Nephron (organoid): ENCODE measurements around the gene SH3BP5L.
"Not testable (repeated sequence)": the region's sequence is repeated elsewhere in the genome, so short reads cannot be mapped to it uniquely, and the experiment has no call there.

Experiments
- H3K27ac Mint-ChIP-seq, 3 experiments: 2 replicates each; pipeline ENCODE4 v1.8.0; 2020; ENCODE audit warnings: mixed read lengths in 3 of 3, mild to moderate bottlenecking in 2 of 3, moderate library complexity in 1 of 3
- H3K27me3 Mint-ChIP-seq: 2 replicates; pipeline ENCODE4 v1.8.0; 2021; ENCODE audit warnings: low read depth, mild to moderate bottlenecking, moderate library complexity, mixed read lengths
- H3K36me3 Mint-ChIP-seq: 2 replicates; pipeline ENCODE4 v1.8.0; 2020; ENCODE audit warnings: low read depth, mixed read lengths
- H3K4me1 Mint-ChIP-seq: 2 replicates; pipeline ENCODE4 v1.8.0; 2020; ENCODE audit warnings: mixed read lengths
- H3K4me3 Mint-ChIP-seq, 3 experiments: 2 replicates each; pipeline ENCODE4 v1.8.0; 2020; ENCODE audit warnings: mild to moderate bottlenecking in 3 of 3, mixed read lengths in 3 of 3, moderate library complexity in 2 of 3
- H3K9me3 Mint-ChIP-seq: 2 replicates; pipeline ENCODE4 v1.8.0; 2020; ENCODE audit warnings: mixed read lengths
- CTCF ChIP-seq, 3 experiments: fragments of 200-600 bp; sonication (generic); IDR thresholded peaks; one replicate each; pipeline ENCODE4 v1.5.0; 2021; ENCODE audit warnings: antibody characterized with exemption in 3 of 3; ENCODE audit not compliant: unreplicated experiment in 3 of 3

Gene SH3BP5L

GRCh38 chr1:248798791-248799190, 26.9 kb downstream of the SH3BP5L start:
- no peaks in the 10 kb centered on the region for H3K4me1 Mint-ChIP-seq
- H3K36me3 Mint-ChIP-seq: no peaks in the 10 kb centered on the region
- H3K27me3 Mint-ChIP-seq: peaks cover 4% of the 10 kb centered on the region
- no peak overlapping the region for H3K27ac Mint-ChIP-seq
- H3K4me3 Mint-ChIP-seq: no peak overlapping the region
- TF ChIP-seq CTCF (IDR thresholded peaks at IDR 0.05; ENCODE audit: unreplicated experiment in 3 of 3): no peak
- peaks cover 13% of the 10 kb centered on the region for H3K9me3 Mint-ChIP-seq

GRCh38 chr1:248794663-248795062, 31.1 kb downstream of the SH3BP5L start:
- H3K9me3 Mint-ChIP-seq: peaks cover 12% of the 10 kb centered on the region
- not testable (repeated sequence) for H3K27me3 Mint-ChIP-seq, H3K27ac Mint-ChIP-seq, H3K36me3 Mint-ChIP-seq, H3K4me3 Mint-ChIP-seq, H3K4me1 Mint-ChIP-seq

- TF ChIP-seq CTCF (IDR thresholded peaks at IDR 0.05; ENCODE audit: unreplicated experiment in 3 of 3): no peak
- peaks cover 12% of the 10 kb centered on the region for H3K9me3 Mint-ChIP-seq
- no peaks in the 10 kb centered on the region for H3K4me1 Mint-ChIP-seq
- H3K27me3 Mint-ChIP-seq: no peaks in the 10 kb centered on the region
- H3K27ac Mint-ChIP-seq: no peak overlapping the region
- H3K4me3 Mint-ChIP-seq: no peak overlapping the region
- H3K36me3 Mint-ChIP-seq: no peaks in the 10 kb centered on the region
Observed at GRCh38 chr1:248793592-248793991, 32.1 kb downstream of the SH3BP5L start.

DNA sequence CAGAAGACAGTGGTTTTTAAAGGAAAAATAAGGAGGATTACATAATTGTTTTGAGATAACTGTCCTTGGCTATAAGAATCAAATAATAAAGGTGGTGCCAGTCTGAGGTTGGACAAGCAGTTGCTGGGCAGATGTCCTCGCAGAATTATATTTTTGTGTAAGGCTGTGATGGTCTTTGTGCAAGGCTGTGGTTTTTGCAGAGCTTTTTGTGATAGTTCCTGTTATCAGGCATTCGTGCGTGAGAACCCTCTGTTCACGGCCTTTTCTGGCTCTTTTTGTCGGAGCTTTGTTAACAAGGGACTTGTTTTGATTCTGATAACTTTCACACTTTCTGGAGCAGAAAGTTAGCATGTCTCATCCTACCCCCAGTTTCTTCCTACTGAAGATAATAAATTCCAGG, 33.4 kb downstream of the SH3BP5L start:
- H3K4me1 Mint-ChIP-seq: no peaks in the 10 kb centered on the region
- no peak overlapping the region for H3K4me3 Mint-ChIP-seq
- H3K9me3 Mint-ChIP-seq: peaks cover 12% of the 10 kb centered on the region
- TF ChIP-seq CTCF (IDR thresholded peaks at IDR 0.05; ENCODE audit: unreplicated experiment in 3 of 3): no peak
- H3K27ac Mint-ChIP-seq: no peak overlapping the region
- no peaks in the 10 kb centered on the region for H3K27me3 Mint-ChIP-seq
- H3K36me3 Mint-ChIP-seq: no peaks in the 10 kb centered on the region

- H3K9me3 Mint-ChIP-seq: peaks cover 11% of the 10 kb centered on the region
- no peaks in the 10 kb centered on the region for H3K36me3 Mint-ChIP-seq
- no peak overlapping the region for H3K27ac Mint-ChIP-seq
- H3K4me1 Mint-ChIP-seq: no peaks in the 10 kb centered on the region
- no peak overlapping the region for H3K4me3 Mint-ChIP-seq
- TF ChIP-seq CTCF (IDR thresholded peaks at IDR 0.05; ENCODE audit: unreplicated experiment in 3 of 3): no peak
- H3K27me3 Mint-ChIP-seq: no peaks in the 10 kb centered on the region
Observed at GRCh38 chr1:248791010-248791409, 34.7 kb downstream of the SH3BP5L start.

GRCh38 chr1:248790456-248790855, 35.3 kb downstream of the SH3BP5L start:
- Mint-ChIP-seq H3K9me3 (peaks cover 10% of the 10 kb centered on the region), H3K27me3 (no peaks in the 10 kb centered on the region), H3K4me3 (no peak overlapping the region), H3K27ac (no peak overlapping the region), H3K36me3 (no peaks in the 10 kb centered on the region), H3K4me1 (no peaks in the 10 kb centered on the region)
- TF ChIP-seq CTCF (IDR thresholded peaks at IDR 0.05; ENCODE audit: unreplicated experiment in 3 of 3): no peak

GRCh38 chr1:248789337-248789736, 36.4 kb downstream of the SH3BP5L start:
- H3K36me3 Mint-ChIP-seq, H3K4me3 Mint-ChIP-seq, H3K4me1 Mint-ChIP-seq, H3K27ac Mint-ChIP-seq, H3K9me3 Mint-ChIP-seq, H3K27me3 Mint-ChIP-seq: not testable (repeated sequence)
